DOHH2 (cell line): ENCODE measurements around the gene ZFAND3.

ENCODE experiments used
- H3F3A ChIP-seq: fragments of 200-600 bp; sonication (generic), shearing (Covaris generic); 2 replicates; pipeline ENCODE4 v1.6.0; 2016; ENCODE audit warnings: antibody characterized with exemption, mild to moderate bottlenecking; ENCODE audit not compliant: control insufficient read depth, insufficient read depth
- H3K27ac ChIP-seq: fragments of 200-600 bp; sonication (generic); 2 replicates; pipeline ENCODE4 v1.5.1; 2014; ENCODE audit warnings: low read depth, mild to moderate bottlenecking, low read length, moderate library complexity
- H3K27me3 ChIP-seq: fragments of 200-600 bp; sonication (generic); 2 replicates; pipeline ENCODE4 v1.6.1; 2014; ENCODE audit warnings: mild to moderate bottlenecking, low read length, mixed read lengths; ENCODE audit not compliant: control insufficient read depth
- H3K36me3 ChIP-seq: fragments of 200-600 bp; sonication (generic); 2 replicates; pipeline ENCODE4 v1.6.1; 2014; ENCODE audit warnings: mild to moderate bottlenecking, low read length, moderate library complexity, mixed read lengths; ENCODE audit not compliant: control insufficient read depth
- H3K4me1 ChIP-seq: fragments of 200-600 bp; sonication (generic); 2 replicates; pipeline ENCODE4 v1.6.1; 2014; ENCODE audit warnings: mild to moderate bottlenecking, low read length, mixed read lengths; ENCODE audit not compliant: control insufficient read depth
- H3K4me2 ChIP-seq: fragments of 200-600 bp; sonication (generic); 2 replicates; pipeline ENCODE4 v1.6.0; 2014; ENCODE audit warnings: mild to moderate bottlenecking, low read length, moderate library complexity
- H3K4me3 ChIP-seq: fragments of 200-600 bp; sonication (generic); 2 replicates; pipeline ENCODE4 v1.5.1; 2014; ENCODE audit warnings: mild to moderate bottlenecking, low read length, mixed read lengths
- H3K79me2 ChIP-seq: fragments of 200-600 bp; sonication (generic); 2 replicates; pipeline ENCODE4 v1.6.1; 2014; ENCODE audit warnings: mild to moderate bottlenecking, low read length, mixed read lengths; ENCODE audit not compliant: control insufficient read depth
- H3K9me2 ChIP-seq: fragments of 200-600 bp; sonication (generic); replicated peaks from 2 replicates; pipeline ENCODE4 v1.6.1; 2014; ENCODE audit warnings: mild to moderate bottlenecking, low read length, mixed read lengths; ENCODE audit not compliant: control insufficient read depth
- H3K9me3 ChIP-seq: fragments of 200-600 bp; sonication (generic); 2 replicates; pipeline ENCODE4 v1.6.1; 2014; ENCODE audit warnings: antibody characterized with exemption, low read length, mixed read lengths; ENCODE audit not compliant: control insufficient read depth, insufficient read depth
- H4K20me1 ChIP-seq: fragments of 200-600 bp; sonication (generic); 2 replicates; pipeline ENCODE4 v1.6.0; 2014; ENCODE audit warnings: low read depth, mild to moderate bottlenecking, antibody characterized with exemption, low read length, moderate library complexity; ENCODE audit not compliant: control insufficient read depth, insufficient read depth
- CTCF ChIP-seq: fragments of 200-600 bp; sonication (generic); IDR thresholded peaks from one replicate; pipeline ENCODE4 v1.5.1; 2014; ENCODE audit warnings: antibody characterized with exemption, mild to moderate bottlenecking, low read depth, low read length; ENCODE audit not compliant: poor library complexity, severe bottlenecking
- EZH2phosphoT487 ChIP-seq: fragments of 200-600 bp; sonication (generic); IDR thresholded peaks from 2 replicates; pipeline ENCODE4 v1.6.1; 2017; ENCODE audit warnings: borderline replicate concordance, mild to moderate bottlenecking, antibody characterized with exemption, low read length, moderate library complexity, mixed read lengths

ZFAND3 gene

GRCh38 chr6:38056361-38056760 lies 236.8 kb downstream of the ZFAND3 start:
- no peaks in the 10 kb centered on the region for H3F3A ChIP-seq
- H3K4me1 ChIP-seq = no peaks in the 10 kb centered on the region
- no peaks in the 10 kb centered on the region for H3K9me2 ChIP-seq
- H3K27me3 ChIP-seq = no peaks in the 10 kb centered on the region
- H3K9me3 ChIP-seq = no peaks in the 10 kb centered on the region
- H3K4me2 ChIP-seq = no peak overlapping the region
- no peak overlapping the region for H3K27ac ChIP-seq
- no peak overlapping the region for H3K4me3 ChIP-seq
- H4K20me1 ChIP-seq = no peaks in the 10 kb centered on the region
- H3K79me2 ChIP-seq = no peaks in the 10 kb centered on the region
- no peak for TF ChIP-seq CTCF
- no peak for TF ChIP-seq EZH2phosphoT487
- no peaks in the 10 kb centered on the region for H3K36me3 ChIP-seq

GRCh38 chr6:38057994-38058393 lies 238.5 kb downstream of the ZFAND3 start:
- Histone ChIP-seq H3K9me3 (no peaks in the 10 kb centered on the region), H3K4me3 (no peak overlapping the region), H3F3A (no peaks in the 10 kb centered on the region), H3K27ac (no peak overlapping the region), H3K36me3 (peaks cover 8% of the 10 kb centered on the region), H3K4me2 (no peak overlapping the region), H3K9me2 (no peaks in the 10 kb centered on the region), H3K27me3 (no peaks in the 10 kb centered on the region), H3K4me1 (no peaks in the 10 kb centered on the region), H3K79me2 (no peaks in the 10 kb centered on the region), H4K20me1 (no peaks in the 10 kb centered on the region)
- TF ChIP-seq CTCF = no peak
- no peak for TF ChIP-seq EZH2phosphoT487

- Histone ChIP-seq H3K27ac (no peak overlapping the region), H3K9me2 (no peaks in the 10 kb centered on the region), H3K4me1 (peaks cover 1% of the 10 kb centered on the region), H4K20me1 (no peaks in the 10 kb centered on the region), H3K4me2 (no peak overlapping the region), H3K27me3 (no peaks in the 10 kb centered on the region), H3K79me2 (no peaks in the 10 kb centered on the region), H3K9me3 (no peaks in the 10 kb centered on the region), H3K4me3 (no peak overlapping the region), H3F3A (no peaks in the 10 kb centered on the region), H3K36me3 (peaks cover 14% of the 10 kb centered on the region)
- TF ChIP-seq EZH2phosphoT487 (no peak), CTCF (no peak)
Measured at GRCh38 chr6:38062066-38062465, 242.5 kb downstream of the ZFAND3 start.

- Histone ChIP-seq H3K27ac (no peak overlapping the region), H3K4me1 (peaks cover 10% of the 10 kb centered on the region), H3K36me3 (peaks cover 14% of the 10 kb centered on the region), H3K27me3 (no peaks in the 10 kb centered on the region), H3K4me2 (no peak overlapping the region), H3K4me3 (no peak overlapping the region), H4K20me1 (no peaks in the 10 kb centered on the region), H3F3A (no peaks in the 10 kb centered on the region), H3K9me2 (no peaks in the 10 kb centered on the region), H3K79me2 (no peaks in the 10 kb centered on the region), H3K9me3 (no peaks in the 10 kb centered on the region)
- TF ChIP-seq EZH2phosphoT487 (no peak), CTCF (no peak)
Measured at GRCh38 chr6:38063973-38064372, 244.4 kb downstream of the ZFAND3 start.
